GM19324 (cell line): ENCODE measurements around the gene PTPRN2.
"Not testable (repeated sequence)": the region's sequence is repeated elsewhere in the genome, so short reads cannot be mapped to it uniquely, and the experiment has no call there.

Experiments used
- ATAC-seq: cut with Tn5 transposase; IDR thresholded peaks from one replicate; pipeline ENCODE4 v1.9.1; 2021; ENCODE audit warnings: mild to moderate bottlenecking, moderate library complexity; ENCODE audit not compliant: unreplicated experiment, low FRiP score

Gene PTPRN2

DNA sequence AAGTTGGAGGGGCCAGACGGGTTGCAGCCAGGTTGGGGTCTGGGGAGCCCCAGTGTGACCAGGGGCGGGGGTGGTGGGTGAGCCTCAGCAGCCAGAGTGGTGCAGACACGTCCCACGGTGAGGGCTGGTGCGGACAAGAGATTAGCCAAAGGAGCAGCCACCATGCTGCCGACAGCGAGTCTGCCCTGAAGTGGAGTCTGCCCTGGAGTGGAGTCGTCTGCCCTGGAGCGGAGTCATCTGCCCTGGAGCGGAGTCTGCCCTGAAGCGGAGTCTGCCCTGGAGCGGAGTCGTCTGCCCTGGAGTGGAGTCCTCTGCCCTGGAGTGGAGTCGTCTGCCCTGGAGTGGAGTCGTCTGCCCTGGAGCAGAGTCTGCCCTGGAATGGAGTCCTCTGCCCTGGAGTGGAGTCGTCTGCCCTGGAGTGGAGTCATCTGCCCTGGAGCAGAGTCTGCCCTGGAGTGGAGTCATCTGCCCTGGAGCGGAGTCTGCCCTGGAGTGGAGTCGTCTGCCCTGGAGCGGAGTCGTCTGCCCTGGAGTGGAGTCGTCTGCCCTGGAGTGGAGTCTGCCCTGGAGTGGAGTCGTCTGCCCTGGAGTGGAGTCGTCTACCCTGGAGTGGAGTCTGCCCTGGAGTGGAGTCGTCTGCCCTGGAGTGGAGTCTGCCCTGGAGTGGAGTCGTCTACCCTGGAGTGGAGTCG, 64.3 kb downstream of the PTPRN2 start:
- ATAC-seq = not testable (repeated sequence)

DNA sequence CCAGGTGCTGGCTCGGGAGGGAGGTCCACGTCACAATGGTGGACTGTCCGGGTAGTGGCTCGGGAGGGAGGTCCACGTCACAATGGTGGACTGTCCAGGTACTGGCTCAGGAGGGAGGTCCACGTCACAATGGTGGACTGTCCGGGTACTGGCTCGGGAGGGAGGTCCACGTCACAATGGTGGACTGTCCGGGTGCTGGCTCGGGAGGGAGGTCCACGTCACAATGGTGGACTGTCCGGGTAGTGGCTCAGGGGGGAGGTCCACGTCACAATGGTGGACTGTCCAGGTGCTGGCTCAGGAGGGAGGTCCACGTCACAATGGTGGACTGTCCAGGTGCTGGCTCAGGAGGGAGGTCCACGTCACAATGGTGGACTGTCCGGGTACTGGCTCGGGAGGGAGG, 65.8 kb downstream of the PTPRN2 start:
- ATAC-seq = not testable (repeated sequence)

DNA sequence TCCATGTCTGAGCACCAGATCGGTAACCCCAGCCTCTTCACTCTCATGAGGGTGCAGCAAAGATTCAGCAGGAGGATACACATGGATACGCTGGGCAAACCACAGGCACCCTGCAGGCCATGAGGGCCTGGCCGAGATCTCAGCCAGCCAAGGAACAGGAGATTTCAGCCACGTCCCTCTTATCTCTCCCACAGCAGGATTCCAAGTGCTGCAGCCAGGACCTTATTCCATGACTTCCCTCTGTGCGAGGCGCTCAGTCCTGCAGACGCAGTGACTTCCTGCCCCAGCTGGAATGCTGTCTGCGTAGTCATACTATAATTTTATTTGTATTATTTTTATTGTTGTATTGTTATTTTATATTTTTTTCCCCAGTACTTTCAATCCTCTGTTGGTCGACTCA, 66.8 kb downstream of the PTPRN2 start:
- ATAC-seq = no peak

DNA sequence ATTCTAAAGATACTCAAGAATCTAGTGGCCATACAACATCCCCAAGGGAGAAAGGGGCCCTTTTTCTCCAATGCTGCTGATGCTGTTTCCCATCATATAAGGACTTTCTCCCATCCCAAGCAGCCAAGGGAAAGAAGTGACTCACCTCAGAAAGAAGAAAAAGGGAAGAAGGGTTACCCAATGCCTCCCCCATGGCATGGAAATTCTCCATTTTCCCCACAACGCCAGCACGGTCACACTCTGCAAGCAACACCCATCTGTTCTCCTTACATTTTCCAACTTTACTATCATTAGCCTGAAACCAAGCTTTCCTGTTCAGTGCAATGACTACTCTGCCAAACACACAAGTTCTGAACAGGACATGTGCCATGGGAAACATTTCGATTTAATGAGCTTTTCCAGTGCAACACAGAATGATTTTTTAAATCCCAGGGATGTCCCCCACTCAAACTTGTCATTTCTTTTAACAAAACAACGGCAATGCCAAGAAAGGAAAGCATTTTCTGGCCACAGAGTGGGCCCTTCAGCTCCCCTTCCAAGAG, 67.9 kb downstream of the PTPRN2 start:
- no peak for ATAC-seq

- ATAC-seq = no peak
Observed at GRCh38 chr7:158518980-158519632, 68.5 kb downstream of the PTPRN2 start.

GRCh38 chr7:158517571-158517970, 70.1 kb downstream of the PTPRN2 start:
- no peak for ATAC-seq

- ATAC-seq = no peak
Observed at GRCh38 chr7:158517072-158517471, 70.6 kb downstream of the PTPRN2 start.

- ATAC-seq = no peak
Observed at GRCh38 chr7:158516524-158516923, 71.1 kb downstream of the PTPRN2 start.

DNA sequence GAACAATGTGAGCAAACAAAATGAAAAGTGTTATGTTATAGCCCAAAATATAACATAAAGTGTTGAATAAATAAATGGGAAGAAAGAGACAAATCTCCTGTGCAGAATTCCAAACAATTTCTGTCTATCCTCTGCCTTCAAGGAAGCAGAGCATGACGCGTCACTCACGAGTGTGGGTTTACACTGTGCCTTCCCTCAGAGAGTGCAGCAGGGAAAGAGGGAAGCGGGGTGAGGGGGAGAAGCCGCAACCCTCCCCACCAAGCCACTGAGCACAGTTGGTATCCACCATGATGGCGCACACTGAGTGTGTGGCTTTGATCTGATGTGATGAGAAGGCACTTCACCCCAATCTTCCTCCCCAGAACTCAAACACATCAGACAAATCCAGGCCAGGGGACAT, 74.8 kb downstream of the PTPRN2 start:
- ATAC-seq = no peak

DNA sequence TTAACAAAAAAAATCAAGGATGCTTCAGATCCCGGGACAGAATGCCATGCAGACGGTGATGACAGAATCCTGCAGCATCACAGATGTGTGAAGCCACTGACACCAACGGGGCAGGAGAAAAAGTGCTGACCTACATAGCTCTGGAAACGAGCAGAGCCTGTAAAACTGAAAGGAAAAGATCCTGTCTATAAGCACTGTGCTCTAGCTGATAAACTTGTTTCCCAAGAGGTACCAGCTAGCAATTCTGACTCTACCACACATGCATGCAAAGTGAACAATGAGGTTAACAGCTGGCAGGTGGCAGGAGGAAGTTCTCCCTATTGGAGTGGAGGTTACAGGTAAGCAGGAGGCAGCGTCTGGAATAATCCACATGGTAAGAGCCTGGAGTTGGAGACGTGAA, 75.6 kb downstream of the PTPRN2 start:
- no peak for ATAC-seq

DNA sequence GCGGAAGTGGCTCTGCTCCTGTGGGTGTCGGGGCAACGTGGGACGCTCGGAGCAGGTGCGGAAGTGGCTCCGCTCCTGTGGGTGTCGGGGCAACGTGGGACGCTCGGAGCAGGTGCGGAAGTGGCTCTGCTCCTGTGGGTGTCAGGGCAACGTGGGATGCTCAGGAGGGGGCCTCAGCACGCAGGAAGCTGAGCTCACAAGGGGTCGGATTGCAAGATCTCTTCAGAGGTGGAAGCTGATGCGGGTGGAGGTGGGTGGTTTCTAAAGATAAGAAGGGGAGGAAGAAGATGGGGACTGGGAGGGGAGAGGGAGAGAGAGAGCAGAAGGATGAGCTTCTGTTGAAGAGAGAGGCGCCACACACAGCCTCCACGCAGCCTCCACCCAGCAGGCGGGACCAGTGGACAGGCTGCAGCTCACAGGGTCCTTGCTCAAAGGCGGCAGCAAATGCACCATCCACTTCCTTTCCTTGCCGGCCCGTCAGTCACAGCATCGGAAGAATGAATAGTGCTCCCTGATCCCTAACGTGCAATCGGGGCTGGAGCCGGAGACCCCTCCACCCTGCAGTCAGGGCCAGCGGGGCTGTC, 78.7 kb downstream of the PTPRN2 start:
- no peak for ATAC-seq

GRCh38 chr7:158508321-158508720, 79.3 kb downstream of the PTPRN2 start:
- not testable (repeated sequence) for ATAC-seq

- no peak for ATAC-seq
Observed at GRCh38 chr7:158507917-158508316, 79.7 kb downstream of the PTPRN2 start.

GRCh38 chr7:158507175-158507574, 80.4 kb downstream of the PTPRN2 start:
- ATAC-seq = not testable (repeated sequence)

DNA sequence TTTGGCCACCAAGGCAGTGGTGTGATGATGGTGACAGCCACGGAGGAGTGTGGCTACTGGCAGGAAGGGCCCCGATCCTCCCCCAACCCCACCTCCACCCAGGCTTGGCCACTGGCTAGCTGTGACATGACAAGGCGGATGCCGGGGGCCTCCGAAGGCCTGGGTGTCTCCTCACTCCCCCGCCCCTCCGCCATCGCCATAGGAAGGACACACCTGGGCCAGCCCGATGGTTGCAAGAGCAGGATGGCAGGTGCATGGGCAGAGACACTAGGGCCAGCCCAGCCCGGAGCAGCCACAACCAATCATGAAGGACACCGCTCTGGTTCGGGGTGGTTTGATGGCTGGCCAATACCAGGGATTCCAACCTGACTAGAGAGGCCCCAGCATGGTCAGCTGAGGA, 81.0 kb downstream of the PTPRN2 start:
- ATAC-seq = no peak

GRCh38 chr7:158505683-158506082, 81.9 kb downstream of the PTPRN2 start:
- no peak for ATAC-seq

GRCh38 chr7:158502068-158502750, 85.4 kb downstream of the PTPRN2 start:
- no peak for ATAC-seq

DNA sequence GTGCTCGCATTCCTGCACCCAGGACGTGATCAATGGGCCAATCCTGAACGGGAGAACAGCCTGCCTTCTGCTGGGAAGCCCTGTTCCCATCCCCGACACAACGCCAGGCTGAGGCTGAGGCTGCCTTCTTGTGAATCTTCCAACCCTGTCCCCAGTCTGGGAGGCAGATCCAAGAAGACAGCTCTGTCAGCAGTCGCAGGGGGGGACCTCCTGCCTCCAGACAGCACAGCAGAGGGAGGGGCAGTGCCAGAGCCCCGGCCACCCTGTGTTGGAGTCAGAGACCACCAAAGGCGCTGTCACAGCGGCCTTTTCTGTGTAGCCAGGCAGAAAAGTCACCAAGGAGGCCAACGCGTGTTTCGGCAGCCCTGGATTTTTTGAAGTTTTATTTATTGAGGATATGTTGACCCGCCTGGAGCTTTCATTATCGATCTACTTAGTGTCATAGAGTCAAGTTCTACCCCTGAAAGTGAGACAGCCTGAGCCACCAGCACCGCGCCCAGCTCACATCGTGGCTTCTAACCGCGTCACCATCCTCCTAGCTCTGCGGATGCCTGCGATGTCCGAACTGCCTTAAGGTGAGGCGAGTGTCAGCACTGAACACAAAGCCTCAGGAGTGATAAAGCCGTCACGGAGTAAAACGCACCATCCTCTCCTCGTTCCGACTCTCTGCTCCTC, 86.1 kb downstream of the PTPRN2 start:
- ATAC-seq = no peak

GRCh38 chr7:158500651-158501052, 87.0 kb downstream of the PTPRN2 start:
- no peak for ATAC-seq

DNA sequence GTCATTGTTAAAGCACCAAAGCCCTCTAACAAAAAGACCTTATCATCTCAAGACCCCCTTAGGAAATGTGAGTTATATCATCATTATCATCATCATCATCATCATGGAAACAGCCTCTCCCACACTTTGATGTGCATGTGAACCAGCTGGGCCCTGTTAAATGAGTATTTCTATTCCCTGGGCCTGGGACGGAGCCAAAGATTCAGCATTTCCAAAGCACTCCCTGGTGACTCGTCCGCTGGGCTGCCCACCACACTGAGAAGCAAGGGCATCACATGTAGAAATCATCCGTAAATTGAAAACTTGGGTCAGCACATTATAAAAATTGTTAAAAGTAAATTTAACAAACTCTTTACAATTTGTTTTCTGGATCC, 88.6 kb downstream of the PTPRN2 start:
- ATAC-seq = no peak
